ENCODE data around the gene SH3BP2. TPM values are rescaled to one million over a fixed set of nuclear protein-coding genes. Genes with fewer than 3 reads are reported as not detected.

The SH3BP2 gene
- total RNA-seq, 2 experiments from 2014 or later: 10.9 to 31.6 TPM

DNA sequence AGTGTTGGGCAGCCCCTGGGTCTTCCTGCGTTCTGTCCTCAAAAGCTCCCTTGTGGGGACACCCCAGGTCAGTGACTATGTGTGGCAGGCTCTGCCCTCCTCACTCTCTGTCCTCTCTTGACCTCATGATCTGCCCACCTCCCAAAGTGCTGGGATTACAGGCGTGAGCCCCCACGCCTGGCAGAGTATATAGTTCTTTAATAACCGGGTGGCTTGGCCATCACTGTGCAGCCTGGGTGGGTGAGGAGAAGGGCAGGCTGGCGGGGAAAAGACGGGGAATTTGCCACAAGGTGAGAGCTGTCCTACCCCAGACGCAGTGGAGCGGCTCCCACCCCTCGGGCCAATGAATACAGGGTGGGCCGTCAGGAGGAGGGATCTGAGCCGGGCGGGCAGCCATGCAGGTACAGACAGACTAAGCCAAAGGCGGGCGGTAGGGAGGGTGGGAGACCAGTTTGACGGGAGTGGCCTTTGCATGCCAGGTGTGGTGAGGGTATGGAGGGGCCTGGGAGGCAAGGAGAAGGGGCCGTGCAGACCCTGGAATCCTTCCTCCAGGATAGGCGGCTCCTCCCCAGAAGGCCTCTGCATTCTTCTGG is 2.5 kb downstream of the SH3BP2 start:
- no TSS peak for BruUV-seq (replicated peaks)
- CTCF ChIA-PET (ENCODE audit: unreplicated experiment): no interaction called here
- no peak for TF ChIP-seq EZH2phosphoT487 (IDR thresholded peaks at IDR 0.05; ENCODE audit: borderline replicate concordance, low read depth, low read length)
- TF ChIP-seq, protein P1, sequence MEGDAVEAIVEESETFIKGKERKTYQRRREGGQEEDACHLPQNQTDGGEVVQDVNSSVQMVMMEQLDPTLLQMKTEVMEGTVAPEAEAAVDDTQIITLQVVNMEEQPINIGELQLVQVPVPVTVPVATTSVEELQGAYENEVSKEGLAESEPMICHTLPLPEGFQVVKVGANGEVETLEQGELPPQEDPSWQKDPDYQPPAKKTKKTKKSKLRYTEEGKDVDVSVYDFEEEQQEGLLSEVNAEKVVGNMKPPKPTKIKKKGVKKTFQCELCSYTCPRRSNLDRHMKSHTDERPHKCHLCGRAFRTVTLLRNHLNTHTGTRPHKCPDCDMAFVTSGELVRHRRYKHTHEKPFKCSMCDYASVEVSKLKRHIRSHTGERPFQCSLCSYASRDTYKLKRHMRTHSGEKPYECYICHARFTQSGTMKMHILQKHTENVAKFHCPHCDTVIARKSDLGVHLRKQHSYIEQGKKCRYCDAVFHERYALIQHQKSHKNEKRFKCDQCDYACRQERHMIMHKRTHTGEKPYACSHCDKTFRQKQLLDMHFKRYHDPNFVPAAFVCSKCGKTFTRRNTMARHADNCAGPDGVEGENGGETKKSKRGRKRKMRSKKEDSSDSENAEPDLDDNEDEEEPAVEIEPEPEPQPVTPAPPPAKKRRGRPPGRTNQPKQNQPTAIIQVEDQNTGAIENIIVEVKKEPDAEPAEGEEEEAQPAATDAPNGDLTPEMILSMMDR (conservative IDR thresholded peaks at IDR 0.05; ENCODE audit: low read length): no peak
- H3K79me2 ChIP-seq (ENCODE audit: insufficient read depth, low read depth, low read length): no peaks in the 10 kb centered on the region
- H3K4me1 ChIP-seq (ENCODE audit: insufficient read depth, low read length, poor library complexity, severe bottlenecking): peaks cover 30% of the 10 kb centered on the region
- POLR2A ChIA-PET: no interaction called here
- H3K4me2 ChIP-seq (ENCODE audit: low read length): no peak overlapping the region
- H3K9me2 ChIP-seq (ENCODE audit: insufficient read depth, low read length): no peaks in the 10 kb centered on the region
- no peak overlapping the region for H2AFZ ChIP-seq (ENCODE audit: low read length)
- DNase-seq (ENCODE audit: low spot score): no peak
- no peaks in the 10 kb centered on the region for H3K9me3 ChIP-seq (ENCODE audit: low read length)
- intact Hi-C loops (cut with micrococcal nuclease; ENCODE audit: unreplicated experiment): no loop called here
- no peaks in the 10 kb centered on the region for H3K36me3 ChIP-seq (ENCODE audit: insufficient read depth, low read length)
- no peak overlapping the region for H3K27ac ChIP-seq (ENCODE audit: low read depth, low read length, poor library complexity, severe bottlenecking)
- no peaks in the 10 kb centered on the region for H4K20me1 ChIP-seq (ENCODE audit: insufficient read depth, low read length)
- no peak overlapping the region for H3K4me3 ChIP-seq (ENCODE audit: low read depth, low read length, poor library complexity, severe bottlenecking)

DNA sequence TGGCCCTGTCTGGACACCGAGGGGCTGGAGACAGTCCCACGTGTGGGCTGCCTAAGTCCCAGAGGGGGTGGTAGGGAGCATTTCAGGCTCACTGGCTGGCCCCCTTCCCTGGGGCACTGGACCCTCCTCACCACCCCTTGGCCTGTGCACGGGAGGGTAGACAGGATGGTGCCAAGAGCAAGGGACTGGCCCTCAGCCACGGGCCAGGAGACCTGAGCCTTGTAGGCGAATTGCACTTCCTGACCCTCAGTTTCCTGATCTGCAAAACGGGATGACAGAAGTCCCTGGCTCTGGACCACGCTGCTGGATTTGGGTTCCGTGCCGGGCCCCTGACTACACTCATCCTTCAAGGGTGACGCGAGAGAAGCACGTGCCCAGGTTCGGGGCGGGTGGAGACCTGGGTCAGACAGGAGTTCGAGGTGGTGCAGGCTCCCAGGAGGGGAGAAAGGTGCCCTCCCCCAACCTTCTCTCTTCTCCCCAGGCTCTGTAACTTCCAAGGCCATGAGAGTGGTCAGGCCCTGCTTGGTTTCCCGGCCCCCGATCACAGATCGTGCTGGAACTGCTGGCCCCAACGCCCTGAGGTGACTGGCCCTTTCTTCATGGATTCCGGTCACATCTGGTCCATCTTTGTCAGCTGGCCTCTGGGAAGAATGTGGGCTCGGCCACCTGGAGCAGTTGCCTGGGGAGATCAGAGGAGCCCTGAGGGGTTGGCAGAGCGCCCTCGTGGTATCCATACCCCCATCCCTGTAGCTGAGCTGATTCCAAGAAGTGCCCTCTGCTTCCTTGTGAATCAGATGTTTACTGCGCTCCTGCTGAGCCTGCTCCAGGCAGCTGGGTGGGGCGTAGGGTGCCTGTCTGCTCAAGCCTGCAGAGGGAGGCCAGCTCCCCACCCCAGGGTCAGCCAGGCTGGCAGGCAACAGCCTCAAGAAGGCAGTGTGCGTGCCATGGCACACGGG is 3.3 kb downstream of the SH3BP2 start:
- Histone ChIP-seq H3K4me3 (ENCODE audit: low read depth, low read length, poor library complexity, severe bottlenecking) (no peak overlapping the region), H3K4me2 (ENCODE audit: low read length) (no peak overlapping the region), H4K20me1 (ENCODE audit: insufficient read depth, low read length) (no peaks in the 10 kb centered on the region), H3K36me3 (ENCODE audit: insufficient read depth, low read length) (no peaks in the 10 kb centered on the region), H3K9me2 (ENCODE audit: insufficient read depth, low read length) (no peaks in the 10 kb centered on the region), H3K27ac (ENCODE audit: low read depth, low read length, poor library complexity, severe bottlenecking) (no peak overlapping the region), H2AFZ (ENCODE audit: low read length) (no peak overlapping the region), H3K4me1 (ENCODE audit: insufficient read depth, low read length, poor library complexity, severe bottlenecking) (peaks cover 35% of the 10 kb centered on the region), H3K9me3 (ENCODE audit: low read length) (no peaks in the 10 kb centered on the region), H3K79me2 (ENCODE audit: insufficient read depth, low read depth, low read length) (no peaks in the 10 kb centered on the region)
- no peak for DNase-seq (ENCODE audit: low spot score)
- ChIA-PET POLR2A (interaction anchor here (0.8 kb wide), 1 partner anchor 901 kb away, joined by 3 read pairs; no protein-coding TSS in a partner anchor), CTCF (ENCODE audit: unreplicated experiment) (no interaction called here)
- intact Hi-C loops (cut with micrococcal nuclease; ENCODE audit: unreplicated experiment): no loop called here
- no TSS peak for BruUV-seq (replicated peaks)
- TF ChIP-seq EZH2phosphoT487 (IDR thresholded peaks at IDR 0.05; ENCODE audit: borderline replicate concordance, low read depth, low read length): no peak
- TF ChIP-seq, protein P1 (conservative IDR thresholded peaks at IDR 0.05; ENCODE audit: low read length): no peak

Data from OCI-LY7 (cell line).